Lower leg skin (tissue), 3 donors: ENCODE measurements around the gene SLC43A2.

Source experiments
- POLR2A ChIP-seq, 2 donors: fragments of 450-650 bp; IDR thresholded peaks; one replicate each; pipeline ENCODE4 v1.6.1; 2016 to 2017; ENCODE audit warnings: antibody characterized with exemption in 2 of 2, mild to moderate bottlenecking in 1 of 2, moderate library complexity in 1 of 2
- TF ChIP-seq, protein P1 (sequence below), 3 donors: fragments of 450-650 bp; IDR thresholded peaks; one replicate each; pipeline ENCODE4 v1.5.1; 2016; ENCODE audit warnings: antibody characterized with exemption in 3 of 3, mild to moderate bottlenecking in 3 of 3, moderate library complexity in 2 of 3

DNA sequence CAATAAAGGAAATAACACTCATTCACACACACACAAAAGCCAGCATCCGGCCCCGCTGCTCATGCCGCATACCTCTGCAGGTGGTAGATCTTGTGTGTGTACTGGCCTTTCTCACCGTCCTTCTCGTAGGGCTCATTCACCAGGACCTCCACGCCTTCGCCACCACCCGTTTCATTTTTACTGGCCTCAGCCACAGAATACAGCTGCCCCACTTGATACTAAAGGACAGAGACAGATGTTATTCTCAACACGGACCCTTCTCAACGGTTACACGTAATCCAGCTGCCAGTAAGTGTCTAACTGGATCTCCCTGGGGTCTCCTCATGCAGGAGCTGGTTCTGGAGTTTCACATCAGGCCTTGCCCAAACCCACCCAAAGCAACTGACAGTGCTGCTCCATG, 75.7 kb downstream of the SLC43A2 start:
- TF ChIP-seq, protein P1, sequence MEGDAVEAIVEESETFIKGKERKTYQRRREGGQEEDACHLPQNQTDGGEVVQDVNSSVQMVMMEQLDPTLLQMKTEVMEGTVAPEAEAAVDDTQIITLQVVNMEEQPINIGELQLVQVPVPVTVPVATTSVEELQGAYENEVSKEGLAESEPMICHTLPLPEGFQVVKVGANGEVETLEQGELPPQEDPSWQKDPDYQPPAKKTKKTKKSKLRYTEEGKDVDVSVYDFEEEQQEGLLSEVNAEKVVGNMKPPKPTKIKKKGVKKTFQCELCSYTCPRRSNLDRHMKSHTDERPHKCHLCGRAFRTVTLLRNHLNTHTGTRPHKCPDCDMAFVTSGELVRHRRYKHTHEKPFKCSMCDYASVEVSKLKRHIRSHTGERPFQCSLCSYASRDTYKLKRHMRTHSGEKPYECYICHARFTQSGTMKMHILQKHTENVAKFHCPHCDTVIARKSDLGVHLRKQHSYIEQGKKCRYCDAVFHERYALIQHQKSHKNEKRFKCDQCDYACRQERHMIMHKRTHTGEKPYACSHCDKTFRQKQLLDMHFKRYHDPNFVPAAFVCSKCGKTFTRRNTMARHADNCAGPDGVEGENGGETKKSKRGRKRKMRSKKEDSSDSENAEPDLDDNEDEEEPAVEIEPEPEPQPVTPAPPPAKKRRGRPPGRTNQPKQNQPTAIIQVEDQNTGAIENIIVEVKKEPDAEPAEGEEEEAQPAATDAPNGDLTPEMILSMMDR (IDR thresholded peaks at IDR 0.05): no peak
- no peak for TF ChIP-seq POLR2A (IDR thresholded peaks at IDR 0.05)
